ENCODE data around the gene PDE8B. TPM values are rescaled to one million over a fixed set of nuclear protein-coding genes. Genes with fewer than 3 reads are reported as not detected.
"Not testable (repeated sequence)": the region's sequence is repeated elsewhere in the genome, so short reads cannot be mapped to it uniquely, and the experiment has no call there.

The PDE8B gene
- total RNA-seq, 1 donor from 2014 or later, result not detected

DNA sequence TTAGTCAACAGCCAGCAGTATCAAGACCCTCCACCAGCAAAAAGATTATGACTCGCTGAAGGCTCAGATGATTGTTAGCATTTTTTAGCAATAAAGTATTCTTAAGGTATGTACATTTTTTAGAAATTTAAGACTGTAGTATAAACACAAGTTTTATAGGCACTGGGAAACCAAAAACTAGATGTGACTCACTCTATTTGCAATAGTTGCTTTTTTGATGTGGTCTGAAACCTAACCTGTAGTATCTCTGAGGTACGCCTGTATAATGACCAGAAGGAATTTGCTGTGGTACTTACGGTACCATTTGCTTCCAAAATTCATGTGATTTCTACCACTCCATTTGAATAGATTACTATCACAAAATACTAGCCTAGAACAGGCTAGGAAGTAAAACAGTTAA, 220.8 kb downstream of the PDE8B start:
- DNase-seq (ENCODE audit: low read depth), result no peak

GRCh38 chr5:77431719-77432118, 221.2 kb downstream of the PDE8B start:
- DNase-seq (ENCODE audit: low read depth), result no peak

GRCh38 chr5:77437194-77437593, 226.7 kb downstream of the PDE8B start:
- no peak for DNase-seq (ENCODE audit: low read depth)

DNA sequence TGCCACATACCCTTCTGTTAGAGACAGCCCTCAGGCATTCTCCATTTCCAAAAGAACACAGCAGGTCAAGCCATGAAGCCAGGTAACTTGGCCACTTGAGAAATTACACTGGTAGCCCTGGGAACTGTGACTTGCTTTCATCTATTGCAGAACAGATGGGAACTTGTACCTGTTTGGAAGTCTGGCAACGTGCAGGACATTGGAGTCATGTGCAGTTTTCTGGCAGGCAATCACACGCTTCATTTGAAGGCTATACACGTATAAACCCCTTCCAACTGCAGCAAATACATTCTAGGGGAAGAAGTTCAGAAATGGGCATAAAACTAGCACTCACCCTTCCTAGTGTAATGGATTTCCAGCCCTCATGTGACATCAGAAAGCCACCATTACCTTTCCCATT, 227.6 kb downstream of the PDE8B start:
- no peak for DNase-seq (ENCODE audit: low read depth)

GRCh38 chr5:77443670-77444069, 233.2 kb downstream of the PDE8B start:
- DNase-seq (ENCODE audit: low read depth), result peak; percentile 35

DNA sequence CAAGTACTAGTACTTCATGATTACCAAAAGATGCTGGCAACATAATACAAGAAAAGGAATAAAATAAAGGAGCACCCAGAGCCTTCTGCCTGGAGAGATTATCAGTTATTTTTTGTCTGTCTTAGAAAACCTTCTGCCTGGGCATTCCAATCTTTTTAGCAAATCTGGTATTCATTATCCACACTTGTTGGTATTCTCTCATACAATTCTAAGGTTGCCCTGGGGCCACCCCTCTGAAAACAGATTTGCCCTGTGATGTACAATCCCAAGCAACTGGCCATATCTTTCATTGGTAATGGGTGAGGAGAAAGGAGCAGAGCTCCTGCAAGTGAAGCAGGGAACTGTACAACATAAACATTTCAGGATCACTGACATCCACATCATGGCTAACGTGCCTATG, 233.9 kb downstream of the PDE8B start:
- no peak for DNase-seq (ENCODE audit: low read depth)

DNA sequence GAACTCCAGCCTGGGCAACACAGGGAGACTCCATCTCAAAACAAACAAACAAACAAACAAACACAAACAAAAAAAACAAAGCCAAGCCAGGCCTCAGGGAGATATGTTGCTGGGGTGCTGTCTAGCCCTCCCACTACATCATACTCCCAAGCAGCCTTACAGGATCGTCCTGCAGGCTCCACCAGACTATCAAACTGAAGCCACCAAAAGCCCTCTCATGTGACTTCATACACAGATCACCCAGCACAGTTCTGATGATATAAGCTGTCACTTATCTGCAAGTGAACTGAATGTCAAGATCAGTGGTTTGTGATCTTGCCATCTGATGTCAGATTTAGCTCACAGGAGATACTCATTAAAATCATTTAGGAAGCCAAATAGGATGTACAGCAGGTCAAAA, 238.4 kb downstream of the PDE8B start:
- no peak for DNase-seq (ENCODE audit: low read depth)

- DNase-seq (ENCODE audit: low read depth), result no peak
Observed at GRCh38 chr5:77449277-77449676, 238.8 kb downstream of the PDE8B start.

DNA sequence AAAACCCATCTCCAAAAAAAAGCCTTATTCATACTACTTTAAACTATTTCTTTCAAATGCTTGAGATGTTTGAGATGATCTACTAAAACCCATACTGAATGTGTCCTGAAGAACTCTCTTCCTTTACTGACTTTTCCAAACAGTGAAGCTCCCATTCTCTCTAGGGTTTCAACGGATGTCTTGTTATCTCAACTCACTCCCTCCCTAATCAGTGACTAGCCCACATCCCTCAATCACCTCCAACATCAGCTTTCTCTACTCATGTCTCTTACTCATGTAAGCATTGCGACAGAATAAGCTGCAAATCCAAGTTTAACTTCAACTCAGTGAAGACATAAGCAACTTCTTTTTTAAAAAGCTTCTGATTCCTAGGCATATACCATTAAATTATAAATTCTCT, 239.5 kb downstream of the PDE8B start:
- no peak for DNase-seq (ENCODE audit: low read depth)

DNA sequence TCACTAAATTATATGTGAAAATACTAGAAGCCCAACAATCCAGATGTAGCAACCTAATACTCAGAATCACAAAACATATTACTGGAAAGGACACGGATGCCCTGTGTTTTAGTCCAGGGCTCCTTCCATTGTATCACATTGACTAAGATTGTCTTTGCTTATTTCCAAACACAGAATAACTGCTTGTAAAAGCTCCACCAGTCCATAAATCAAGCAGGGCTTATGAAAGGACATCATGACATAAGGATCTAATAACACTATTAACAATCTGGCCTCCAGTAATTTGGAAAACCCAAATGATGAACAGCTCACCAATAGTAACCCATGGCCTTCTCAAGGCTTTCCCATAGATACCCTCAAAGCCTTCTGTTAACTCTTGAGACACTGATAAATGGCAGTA, 241.9 kb downstream of the PDE8B start:
- no peak for DNase-seq (ENCODE audit: low read depth)

- no peak for DNase-seq (ENCODE audit: low read depth)
Observed at GRCh38 chr5:77454123-77454522, 243.6 kb downstream of the PDE8B start.

- no peak for DNase-seq (ENCODE audit: low read depth)
Observed at GRCh38 chr5:77461287-77461686, 250.8 kb downstream of the PDE8B start.

- no peak for DNase-seq (ENCODE audit: low read depth)
Observed at GRCh38 chr5:77463905-77464304, 253.4 kb downstream of the PDE8B start.

GRCh38 chr5:77468875-77469274, 258.4 kb downstream of the PDE8B start:
- DNase-seq (ENCODE audit: low read depth), result not testable (repeated sequence)

DNA sequence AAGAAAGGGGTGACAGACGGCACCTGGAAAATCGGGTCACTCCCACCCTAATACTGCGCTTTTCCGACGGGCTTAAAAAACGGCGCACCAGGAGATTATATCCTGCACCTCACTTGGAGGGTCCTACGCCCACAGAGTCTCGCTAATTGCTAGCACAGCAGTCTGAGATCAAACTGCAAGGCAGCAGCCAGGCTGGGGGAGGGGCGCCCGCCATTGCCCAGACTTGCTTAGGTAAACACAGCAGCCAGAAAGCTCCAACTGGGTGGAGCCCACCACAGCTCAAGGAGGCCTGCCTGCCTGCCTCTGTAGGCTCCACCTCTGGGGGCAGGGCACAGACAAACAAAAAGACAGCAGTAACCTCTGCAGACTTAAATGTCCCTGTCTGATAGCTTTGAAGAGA, 264.6 kb downstream of the PDE8B start:
- DNase-seq (ENCODE audit: low read depth), result not testable (repeated sequence)

Other genes with a start within 250 kb of the PDE8B start
- gene AGGF1, start 180.3 kb upstream of the PDE8B start, total RNA-seq, result 28.1 and 36.7 TPM in 2 replicates
- gene ZBED3, start 123.4 kb upstream of the PDE8B start, total RNA-seq, result 0.53 and 0.68 TPM in 2 replicates